ENCODE results near the gene SMIM3.

DNA sequence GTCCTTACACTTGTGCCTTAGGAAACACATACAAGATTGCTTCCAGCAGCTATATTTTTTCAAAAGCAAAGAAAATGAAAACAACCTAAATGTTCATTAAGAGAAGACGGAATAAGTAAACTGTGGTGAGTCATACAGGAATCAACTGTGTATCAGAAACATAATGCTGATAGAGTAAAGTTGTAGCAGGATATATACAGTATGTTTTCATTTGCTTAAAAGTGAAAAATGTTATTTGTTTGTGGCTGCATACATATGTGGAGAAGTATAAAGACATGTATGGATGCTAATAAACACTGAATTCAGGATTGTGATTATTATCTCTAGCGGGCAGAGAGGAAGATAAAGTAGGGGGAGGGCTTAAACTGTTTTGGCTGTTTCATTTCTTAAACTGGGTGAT, 28.1 kb upstream of the SMIM3 start:
- no peak for TF ChIP-seq SNAI2 (CRISPR knock-in tag; IDR thresholded peaks at IDR 0.05)
- TF ChIP-seq OSR1 (CRISPR knock-in tag; IDR thresholded peaks at IDR 0.05) = no peak
- no peak for TF ChIP-seq RARB (CRISPR knock-in tag; IDR thresholded peaks at IDR 0.05)
- no peak for TF ChIP-seq ZNF8 (CRISPR knock-in tag; IDR thresholded peaks at IDR 0.05)
- no peak for TF ChIP-seq BACH2 (CRISPR knock-in tag; IDR thresholded peaks at IDR 0.05; ENCODE audit: borderline replicate concordance)
- no peak for TF ChIP-seq ZFP3 (CRISPR knock-in tag; IDR thresholded peaks at IDR 0.05)
- TF ChIP-seq ZFP30 (CRISPR knock-in tag; IDR thresholded peaks at IDR 0.05) = no peak
- TF ChIP-seq CSDC2 (CRISPR knock-in tag; IDR thresholded peaks at IDR 0.05) = no peak
- no peak; the same call in 1 of the 2 replicates for TF ChIP-seq CSRNP3 (CRISPR knock-in tag; IDR thresholded peaks at IDR 0.05)
